Measurements from ENCODE around the gene RFTN2.
"Not testable (repeated sequence)": the region's sequence is repeated elsewhere in the genome, so short reads cannot be mapped to it uniquely, and the experiment has no call there.

Gene RFTN2

DNA sequence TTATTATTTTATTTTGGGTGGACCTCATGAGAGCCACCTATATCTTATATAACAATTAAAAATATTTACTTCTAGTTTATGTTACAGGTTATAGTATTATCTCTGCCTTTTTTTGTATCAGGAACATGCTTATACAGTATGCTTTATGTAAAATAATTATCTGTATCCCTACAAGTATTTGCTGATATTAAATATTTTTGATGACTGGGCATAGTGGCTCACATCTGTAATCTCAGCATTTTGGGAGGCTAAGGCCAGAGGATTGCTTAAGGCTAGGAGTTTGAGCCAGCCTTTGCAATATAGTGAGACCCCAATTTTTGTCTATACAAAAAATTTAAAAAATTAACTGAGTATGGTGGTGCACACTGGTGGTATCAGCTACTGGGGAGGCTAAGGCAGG is 119.9 kb downstream of the RFTN2 start:
- in situ Hi-C loops (cut with MboI; ENCODE audit: low sequenced_read_pairs), result no loop called here

- in situ Hi-C loops (cut with MboI; ENCODE audit: low sequenced_read_pairs), result not testable (repeated sequence)
Measured at GRCh38 chr2:197551260-197551659, 124.1 kb downstream of the RFTN2 start.

GRCh38 chr2:197548582-197548981 is 126.8 kb downstream of the RFTN2 start:
- in situ Hi-C loops (cut with MboI; ENCODE audit: low sequenced_read_pairs), result no loop called here

GRCh38 chr2:197547163-197547900 is 128.1 kb downstream of the RFTN2 start:
- in situ Hi-C loops (cut with MboI; ENCODE audit: low sequenced_read_pairs), result no loop called here

DNA sequence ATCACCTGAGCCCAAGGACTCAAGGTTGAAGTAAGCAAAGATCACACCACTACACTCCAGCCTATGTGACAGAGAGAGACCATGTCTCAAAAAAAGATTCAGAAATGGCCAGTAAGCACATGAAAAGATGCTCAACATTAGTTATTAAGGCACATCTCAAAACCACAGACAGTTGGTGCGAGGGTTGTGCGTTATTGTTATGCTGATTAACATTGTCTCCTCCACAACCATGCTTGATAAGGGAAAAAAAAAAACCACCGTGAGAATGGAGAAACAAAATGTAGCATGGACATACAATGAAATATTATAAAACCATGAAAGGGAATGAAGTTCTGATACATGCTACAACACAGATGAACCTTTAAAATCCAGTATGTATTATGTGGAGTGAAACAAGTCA is 132.2 kb downstream of the RFTN2 start:
- in situ Hi-C loops (cut with MboI; ENCODE audit: low sequenced_read_pairs), result no loop called here

GRCh38 chr2:197539734-197540133 is 135.7 kb downstream of the RFTN2 start:
- in situ Hi-C loops (cut with MboI; ENCODE audit: low sequenced_read_pairs), result no loop called here

DNA sequence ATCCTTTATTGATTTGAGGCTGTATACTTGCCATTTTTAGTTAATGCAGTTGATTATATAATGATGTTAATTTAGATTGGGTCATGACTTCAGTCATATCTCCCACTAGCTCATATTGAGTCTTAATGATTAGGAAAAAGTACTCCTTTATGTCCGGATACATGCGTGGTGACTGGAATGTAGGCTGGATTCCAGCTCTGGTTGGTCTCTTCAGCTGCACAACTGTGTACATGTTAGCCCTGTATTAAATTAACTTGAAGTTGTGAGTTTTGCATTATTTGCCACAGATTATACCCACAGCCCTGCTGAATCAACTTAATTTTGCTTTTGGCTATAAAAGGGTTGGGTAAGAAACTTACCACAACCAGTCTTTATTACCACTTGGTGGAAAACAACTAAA is 137.0 kb downstream of the RFTN2 start:
- in situ Hi-C loops (cut with MboI; ENCODE audit: low sequenced_read_pairs), result no loop called here
